GM19193 (cell line): ENCODE results near the gene ZNF689.

Experiments used
- POLR2A ChIP-seq: IDR thresholded peaks from 4 replicates; pipeline ENCODE4 v1.6.1; 2011; ENCODE audit not compliant: insufficient read depth, insufficient read length; ENCODE audit errors: extremely low read depth

ZNF689 gene

DNA sequence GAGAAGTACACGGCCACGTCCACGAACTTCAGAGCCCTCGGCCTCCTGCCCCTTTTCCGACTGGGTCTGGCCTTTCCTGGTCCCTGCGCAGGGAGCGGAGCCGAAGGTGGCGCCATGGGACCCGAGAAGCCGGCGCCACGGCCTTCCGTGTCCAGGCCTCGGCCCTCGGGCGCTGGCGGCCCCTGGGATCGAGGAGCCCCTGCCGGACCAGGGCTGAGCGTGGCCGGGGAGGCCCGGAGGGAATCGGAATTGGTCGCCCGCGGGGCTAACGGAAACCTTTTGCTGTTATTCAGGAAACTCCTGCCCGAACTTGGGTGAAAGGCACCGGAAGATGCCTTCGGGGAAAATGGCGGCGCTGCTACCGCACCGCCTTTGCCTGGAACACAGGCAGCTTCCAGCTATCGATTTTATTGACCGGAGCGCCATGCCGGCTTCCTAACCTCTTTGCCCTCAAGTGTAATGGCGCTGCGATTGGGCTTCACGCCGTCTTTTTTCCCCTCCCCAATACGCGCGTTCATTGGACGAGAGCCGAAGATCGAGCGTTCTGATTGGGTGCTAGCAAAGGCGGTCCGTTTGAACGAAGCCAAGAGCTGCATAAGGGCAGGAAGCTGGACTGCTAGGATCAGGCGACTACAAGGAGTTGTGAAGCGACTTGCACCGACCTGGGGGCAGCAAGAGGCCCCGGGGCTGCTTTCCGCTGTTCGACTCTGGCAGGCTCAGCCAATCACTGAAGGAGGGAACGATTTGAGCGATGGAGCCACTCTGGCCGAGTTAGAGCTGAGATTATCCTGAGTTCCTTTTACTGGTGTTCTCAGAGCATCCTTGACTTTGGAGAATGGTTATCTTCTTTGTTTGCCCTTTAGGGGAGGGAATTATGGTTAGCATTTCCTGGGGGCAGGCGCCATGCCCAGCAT, at the start of gene ZNF689:
Gene ZNF689 (minus strand): TSS at position 464 of the 914 bp plus-strand sequence. CDS start 348 bp downstream, at position 116.
- TF ChIP-seq POLR2A, result peak; percentile 78

DNA sequence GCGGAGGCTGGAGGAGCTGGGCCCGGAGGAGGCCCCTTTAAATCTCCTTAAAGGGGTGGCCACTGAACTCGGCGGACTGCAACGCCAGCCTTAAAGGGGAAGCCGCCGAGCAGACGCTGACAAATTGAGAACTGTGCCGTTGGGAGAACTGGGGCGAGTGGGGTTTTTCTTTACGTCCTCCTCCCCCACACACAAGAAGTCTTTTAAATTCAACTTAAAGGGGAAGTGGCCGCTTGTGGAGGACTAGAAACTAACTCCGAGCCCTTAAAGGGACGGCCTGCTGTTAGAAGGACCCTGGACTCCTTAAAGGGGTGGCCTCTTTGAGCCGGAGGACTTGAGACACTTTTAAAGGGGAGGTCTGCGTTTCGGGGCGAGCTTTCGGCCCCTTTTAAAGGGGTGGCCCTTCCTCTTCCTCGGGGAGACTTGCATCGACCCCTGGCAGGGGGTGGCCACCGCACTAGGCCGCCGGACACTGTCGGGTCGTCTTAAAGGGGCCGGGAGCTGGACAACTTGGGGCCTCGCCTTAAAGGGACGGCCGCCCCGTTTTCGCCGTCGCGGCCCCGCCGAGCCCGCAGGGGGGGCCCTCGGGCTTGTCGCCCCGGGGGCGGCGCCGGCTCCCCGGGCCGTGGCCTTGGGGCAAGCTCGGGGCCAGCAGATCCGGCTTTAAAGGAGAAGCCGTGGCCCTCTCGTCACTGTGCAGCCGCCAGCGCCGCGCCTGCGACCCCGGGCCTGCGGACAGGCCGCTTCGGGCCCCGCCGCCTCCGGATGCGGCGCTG, 48.7 kb upstream of the ZNF689 start:
- TF ChIP-seq POLR2A, result peak; percentile 46

DNA sequence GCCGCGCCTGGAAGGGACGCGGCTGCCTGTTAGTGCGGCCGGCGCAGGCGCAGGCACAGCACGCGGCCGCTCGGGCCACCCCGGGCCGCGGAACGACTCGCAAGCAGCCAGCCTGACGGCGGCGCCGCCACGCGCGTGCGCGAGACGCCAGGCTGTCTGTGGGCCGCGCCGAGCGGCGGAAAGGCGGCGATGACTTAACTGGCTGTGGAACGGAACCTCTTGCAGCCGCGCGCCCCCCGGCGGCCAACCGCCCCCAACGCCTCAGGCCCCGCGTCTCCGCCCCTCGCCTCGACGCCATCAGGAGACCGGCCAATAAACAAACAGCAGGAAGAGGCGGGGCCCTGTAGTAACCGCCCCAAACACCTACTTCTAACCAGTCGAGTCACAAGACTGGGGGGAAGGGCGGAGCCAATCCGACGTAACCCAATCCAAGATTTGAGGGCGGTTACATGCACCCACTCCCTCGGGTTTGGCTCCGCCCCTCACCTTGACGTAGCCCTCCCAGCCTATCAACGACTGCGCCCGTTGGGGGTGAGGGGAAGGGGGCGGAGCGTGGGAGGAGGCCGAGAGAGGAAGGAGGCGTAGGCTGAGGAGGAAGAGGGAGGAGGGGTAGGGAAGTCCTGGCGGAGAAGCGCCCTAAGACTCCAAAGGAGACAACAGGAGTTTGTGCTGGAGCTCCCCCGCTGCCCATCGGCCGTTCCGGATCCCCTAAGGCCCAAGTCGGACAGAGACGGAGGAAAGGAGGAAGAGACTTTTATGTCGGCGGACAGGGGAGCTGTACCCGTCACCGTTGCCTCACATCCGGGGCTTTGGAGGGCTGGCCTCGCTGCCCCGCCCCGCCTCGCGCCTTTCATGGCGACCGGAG, 47.9 kb upstream of the ZNF689 start, which contains the start of gene FBRS:
Gene FBRS (plus strand): TSS at position 566 of the 865 bp plus-strand sequence. CDS start 1,088 bp downstream, outside the sequence.
- TF ChIP-seq POLR2A, result peak; percentile 71

DNA sequence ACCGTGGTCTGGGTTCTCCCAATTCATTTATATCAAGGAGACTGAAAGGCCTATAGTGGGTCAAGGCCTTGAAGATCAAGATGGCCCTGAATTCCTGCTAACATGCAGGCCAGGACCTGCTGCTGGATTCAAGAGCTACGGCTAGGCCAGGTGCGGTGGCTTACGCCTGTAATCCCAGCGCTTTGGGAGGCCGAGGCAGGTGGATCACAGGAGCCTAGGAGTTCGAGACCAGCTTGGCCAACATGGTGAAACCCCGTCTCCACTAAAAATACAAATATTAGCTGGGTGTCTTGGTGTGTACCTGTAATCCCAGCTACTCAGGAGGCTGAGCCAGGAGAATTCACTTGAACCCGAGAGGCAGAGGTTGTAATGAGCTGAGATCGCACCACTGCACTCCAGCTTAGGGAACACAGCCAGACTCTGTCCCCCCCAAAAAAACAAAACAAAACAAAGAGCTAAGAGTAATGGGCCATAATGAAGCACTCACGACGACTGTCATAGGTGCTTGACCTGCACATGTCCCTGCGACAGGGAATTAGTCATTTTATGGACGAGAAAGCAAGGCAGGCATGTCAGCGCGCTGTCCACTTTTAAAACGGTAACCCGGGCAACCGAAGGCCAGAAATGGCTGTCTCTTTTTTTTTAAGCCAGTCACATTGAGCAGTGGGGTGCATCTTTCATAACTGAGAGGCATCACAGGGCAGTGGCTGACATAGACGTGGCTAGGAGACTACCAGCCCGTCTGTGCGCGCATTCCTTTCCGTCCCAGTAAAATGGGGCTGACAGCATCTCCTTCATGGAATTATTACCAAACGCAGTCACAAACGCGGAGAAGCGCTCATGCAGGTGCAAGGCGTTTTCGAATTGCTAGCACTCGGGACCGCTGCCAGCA, 47.0 kb upstream of the ZNF689 start:
- no peak for TF ChIP-seq POLR2A

DNA sequence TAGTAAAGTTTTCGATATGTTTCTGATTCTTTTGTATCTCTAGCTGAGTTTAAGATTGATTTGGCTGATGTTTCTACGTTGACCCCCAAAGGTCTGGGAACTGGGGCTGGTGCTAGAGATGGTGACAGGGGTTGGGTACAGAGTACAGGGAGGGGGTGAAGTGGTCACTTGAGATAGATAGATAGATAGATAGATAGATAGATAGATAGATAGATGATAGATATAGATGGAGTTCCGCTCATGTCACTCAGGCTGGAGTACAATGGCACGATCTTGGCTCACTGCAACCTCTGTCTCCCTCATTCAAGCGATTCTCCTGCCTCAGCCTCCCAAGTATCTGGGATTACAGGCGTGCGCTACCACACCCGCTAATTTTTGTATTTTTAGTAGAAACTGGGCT, 46.2 kb upstream of the ZNF689 start:
- no peak for TF ChIP-seq POLR2A

DNA sequence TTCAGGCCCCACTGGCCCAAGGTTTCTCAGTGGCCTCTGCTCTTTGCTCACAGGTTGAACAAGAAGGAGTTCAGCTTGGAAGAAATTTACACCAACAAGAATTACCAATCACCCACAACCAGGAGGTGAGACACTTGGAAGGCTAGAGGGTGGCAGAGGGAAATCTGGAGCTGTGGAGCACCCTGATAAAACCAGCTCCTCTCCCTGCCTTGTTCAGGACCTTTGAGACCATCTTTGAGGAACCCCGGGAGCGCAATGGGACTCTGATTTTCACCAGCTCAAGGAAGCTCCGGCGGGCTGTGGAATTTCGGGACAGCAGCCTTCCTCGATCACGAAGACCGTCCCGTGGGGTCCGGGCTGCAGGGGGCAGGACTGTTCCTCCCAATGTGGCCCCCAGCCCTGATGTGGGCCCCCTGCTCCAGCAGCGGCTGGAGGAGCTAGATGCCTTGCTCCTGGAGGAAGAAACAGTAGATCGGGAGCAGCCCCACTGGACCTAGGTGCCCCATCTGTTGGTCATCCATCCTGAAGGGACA, 45.7 kb upstream of the ZNF689 start:
- TF ChIP-seq POLR2A, result no peak

DNA sequence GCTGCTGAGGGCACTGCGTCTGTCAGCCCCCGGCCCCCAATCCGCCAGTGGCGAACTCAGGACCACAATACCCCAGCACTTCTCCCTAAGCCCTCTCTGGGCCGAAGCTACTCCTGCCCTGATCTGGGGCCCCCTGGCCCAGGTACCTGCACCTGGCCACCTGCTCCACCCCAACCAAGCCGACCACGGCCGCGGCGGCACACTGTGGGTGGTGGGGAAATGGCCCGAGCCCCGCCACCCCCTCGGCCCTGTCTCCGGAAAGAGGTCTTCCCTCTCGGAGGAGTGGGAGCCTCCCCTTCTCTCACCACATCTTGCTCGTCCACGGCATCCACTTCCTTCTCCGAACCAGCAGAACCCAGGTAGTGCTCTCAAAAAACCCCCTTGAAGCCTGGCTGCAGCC, 44.7 kb upstream of the ZNF689 start:
- no peak for TF ChIP-seq POLR2A

DNA sequence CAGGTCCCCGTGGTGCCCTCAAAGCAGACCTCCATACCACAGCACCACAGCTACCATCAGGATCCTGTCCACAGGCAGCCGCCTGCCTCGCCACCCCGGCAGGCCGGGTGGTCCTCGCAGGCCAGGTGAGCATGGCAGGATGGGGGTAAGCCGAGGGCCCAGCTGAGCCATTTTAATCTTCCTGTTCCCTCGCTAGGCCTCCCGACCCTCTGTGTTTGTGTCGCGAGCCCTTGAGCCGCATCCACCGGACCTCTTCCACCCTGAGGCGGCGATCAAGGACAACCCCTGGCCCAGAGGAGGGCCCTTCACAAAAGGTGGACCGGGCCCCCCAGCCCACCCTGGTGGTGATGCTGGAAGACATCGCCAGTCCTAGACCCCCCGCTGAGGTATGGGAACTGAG, 42.5 kb upstream of the ZNF689 start:
- no peak for TF ChIP-seq POLR2A

DNA sequence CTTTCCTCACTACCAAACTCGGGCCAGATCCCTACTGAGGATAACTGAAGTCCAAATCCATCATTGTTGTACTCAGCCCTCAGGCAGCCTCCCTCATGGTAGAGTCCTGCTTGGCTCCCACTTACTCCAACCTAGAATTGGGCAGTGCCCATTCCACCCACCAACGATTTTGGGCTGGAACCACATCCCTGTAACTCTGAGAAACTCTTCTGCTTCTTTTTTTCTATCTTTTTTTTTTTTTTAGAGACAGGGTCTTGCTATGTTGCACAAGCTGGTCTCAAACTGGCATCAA, 41.8 kb upstream of the ZNF689 start:
- no peak for TF ChIP-seq POLR2A

DNA sequence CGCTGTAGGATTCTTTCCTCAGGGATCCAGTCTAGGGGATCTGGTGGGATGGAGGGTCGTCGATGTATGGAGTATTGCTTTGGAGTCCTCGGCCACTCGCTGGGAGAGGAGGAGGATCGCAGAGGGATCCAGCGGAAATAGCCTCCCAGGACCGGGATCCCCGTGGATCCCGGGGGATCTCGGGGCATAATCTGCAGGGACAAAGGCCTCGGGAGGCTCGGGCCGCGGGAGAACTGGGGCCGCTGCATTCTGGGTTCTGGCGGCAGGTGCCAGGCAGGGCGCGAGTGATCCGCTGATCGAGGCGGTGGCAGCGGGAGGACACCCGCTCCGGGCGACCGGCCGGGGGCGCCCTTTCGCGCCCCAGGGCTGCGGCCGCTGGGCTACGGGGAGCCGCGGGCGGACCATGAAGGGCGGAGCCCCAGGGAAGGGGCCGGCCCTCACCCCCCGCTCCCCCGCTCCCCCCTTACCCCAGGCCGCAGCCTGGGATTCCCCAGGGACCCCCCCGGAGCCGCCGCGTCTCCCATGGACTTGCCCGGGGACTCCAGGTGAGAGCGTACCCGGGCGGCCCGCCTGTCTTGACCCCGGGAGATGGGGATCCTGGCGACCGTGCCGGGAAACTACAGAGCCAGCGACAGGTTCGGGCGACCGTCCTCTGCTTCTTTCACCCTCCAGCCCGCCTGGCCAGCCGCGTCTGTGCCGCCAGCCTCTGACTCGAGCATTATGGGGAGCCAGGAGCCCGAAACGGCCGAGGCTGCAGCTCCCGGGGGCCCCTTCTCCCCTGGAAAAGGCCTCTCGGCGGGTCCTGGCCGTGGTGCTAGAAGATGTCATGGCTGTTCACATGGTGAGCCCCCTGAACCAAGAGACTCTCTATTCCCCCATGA, 41.2 kb upstream of the ZNF689 start:
- TF ChIP-seq POLR2A, result peak; percentile 36

DNA sequence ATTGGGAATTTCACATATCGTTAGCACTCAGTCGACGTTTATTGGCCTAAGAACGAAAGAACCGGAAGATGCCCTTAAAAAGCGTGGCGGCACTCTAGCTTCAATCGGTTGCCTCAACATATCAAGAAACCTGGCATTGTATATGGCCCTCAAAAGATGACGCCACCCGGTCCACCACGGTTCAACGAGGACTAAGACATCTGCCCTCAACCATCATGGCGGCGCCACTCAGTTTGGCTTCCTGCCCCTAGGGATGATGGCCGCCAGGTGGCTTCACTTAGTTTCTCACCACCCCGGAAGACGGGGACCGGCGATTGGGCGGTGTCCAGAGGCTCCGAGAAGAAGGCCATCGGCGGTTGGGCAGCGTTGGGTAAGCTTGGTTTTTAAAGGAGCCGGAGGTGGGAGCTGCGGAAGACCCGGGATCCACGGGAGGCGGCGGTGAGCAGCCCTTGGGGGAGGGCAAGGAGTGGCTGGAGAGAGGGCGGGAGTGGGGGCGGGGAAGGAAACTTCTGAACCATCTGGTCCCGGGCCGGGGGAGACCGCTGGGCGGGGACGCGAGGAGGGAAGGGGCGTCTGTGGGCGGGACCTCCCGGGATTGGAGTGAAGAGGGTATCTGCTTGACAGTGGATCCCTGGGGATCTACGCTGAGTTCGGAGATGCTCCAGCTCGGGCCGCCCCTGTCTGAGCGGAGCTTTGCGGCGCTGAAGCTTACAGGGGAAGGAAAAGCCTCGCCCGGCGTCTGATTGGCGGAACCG, 40.4 kb upstream of the ZNF689 start, which contains the start of gene PRR14:
Gene PRR14 (plus strand): TSS at position 592 of the 755 bp plus-strand sequence. CDS start 686 bp downstream, outside the sequence.
- TF ChIP-seq POLR2A, result peak; percentile 44

DNA sequence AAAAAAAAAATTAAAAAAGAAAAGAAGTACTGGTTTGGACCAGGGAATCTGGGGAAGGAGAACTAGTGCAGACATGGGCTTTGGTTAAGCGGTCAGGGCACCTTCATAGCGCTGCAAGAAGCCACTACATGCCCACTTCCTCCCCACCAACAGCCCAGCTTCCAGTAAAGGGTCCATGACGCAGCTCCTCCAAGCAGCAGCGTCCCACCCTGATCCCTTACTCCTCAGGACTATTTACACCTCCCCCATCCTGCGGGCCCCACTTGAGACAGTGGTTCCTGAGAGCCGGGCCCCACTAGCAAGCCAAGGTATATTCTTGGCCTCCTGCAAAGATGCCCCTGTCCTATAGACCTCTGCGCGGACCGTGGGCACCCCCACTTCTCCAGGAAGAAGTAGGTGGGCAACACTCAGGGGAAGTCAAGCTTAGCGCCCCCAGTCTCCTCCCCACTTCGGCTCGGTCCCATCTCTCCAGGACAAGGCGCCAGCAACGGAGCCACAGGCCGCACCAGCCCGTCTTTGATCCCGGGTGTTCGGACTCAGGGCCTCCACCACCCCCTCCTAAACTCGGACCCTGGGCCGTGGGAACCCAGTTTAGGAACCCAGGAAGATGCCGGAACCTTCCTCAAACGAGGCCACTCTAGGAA, 39.7 kb upstream of the ZNF689 start:
- TF ChIP-seq POLR2A, result no peak

DNA sequence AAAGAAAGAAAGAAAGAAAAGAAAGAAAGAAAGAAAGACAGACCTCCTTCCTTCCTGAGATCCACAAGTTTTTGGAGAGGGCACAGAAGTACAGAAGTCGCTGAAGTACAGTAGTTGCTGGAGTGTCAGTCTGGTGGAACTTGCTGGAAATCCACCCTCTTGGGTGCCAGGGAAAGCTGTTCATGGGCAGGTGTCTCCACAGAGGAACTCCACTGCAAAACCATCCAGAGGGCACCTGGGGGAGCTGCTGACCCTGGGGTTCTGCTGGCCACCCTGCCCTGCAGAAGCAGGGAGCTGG, 37.0 kb upstream of the ZNF689 start:
- TF ChIP-seq POLR2A, result no peak
